CD8-positive, alpha-beta memory T cell (primary cell): ENCODE data around the gene SCO1. TPM values are rescaled to one million over a fixed set of nuclear protein-coding genes. Genes with fewer than 3 reads are reported as not detected.
A peak's percentile ranks its signal among the peaks of the same experiment; 100 is the strongest.
"Not testable (repeated sequence)": the region's sequence is repeated elsewhere in the genome, so short reads cannot be mapped to it uniquely, and the experiment has no call there.

Experiments
- CTCF ChIA-PET: fragments of 350-600 bp; sonication (Branson Sonifier 250); formaldehyde crosslinking; loops from one replicate; lab custom pipeline; 2021; ENCODE audit warnings: antibody characterized with exemption; lab: Charles Lee
- POLR2A ChIA-PET: fragments of 350-600 bp; sonication (Branson Sonifier 250); formaldehyde crosslinking; loops from one replicate; lab custom pipeline; 2021; ENCODE audit warnings: antibody characterized with exemption; lab: Charles Lee
- DNase-seq, 5 donors: peaks; one replicate each; pipeline versions ENCODE4 v3.0.0 to v3.0.0-alpha.2; 2020 to 2022; ENCODE audit warnings: mixed read lengths in 1 of 5
- H3K27ac ChIP-seq: one replicate; pipeline ENCODE4 v1.7.0; 2013; ENCODE audit warnings: low read depth, mild to moderate bottlenecking, low read length, moderate library complexity
- H3K27me3 ChIP-seq: 2 replicates; pipeline ENCODE4 v1.7.0; 2013; ENCODE audit warnings: low read length, mild to moderate bottlenecking; ENCODE audit not compliant: insufficient read depth, poor library complexity, severe bottlenecking
- H3K36me3 ChIP-seq: 2 replicates; pipeline ENCODE4 v1.7.0; 2013; ENCODE audit warnings: mild to moderate bottlenecking, low read length, moderate library complexity; ENCODE audit not compliant: insufficient read depth
- H3K4me1 ChIP-seq: 2 replicates; pipeline ENCODE4 v1.7.0; 2013; ENCODE audit warnings: mild to moderate bottlenecking, low read length, moderate library complexity; ENCODE audit not compliant: insufficient read depth
- H3K4me3 ChIP-seq: 2 replicates; pipeline ENCODE4 v1.7.0; 2013; ENCODE audit warnings: mild to moderate bottlenecking, low read length
- H3K9me3 ChIP-seq: 2 replicates; pipeline ENCODE4 v1.7.0; 2013; ENCODE audit warnings: mild to moderate bottlenecking, low read length
- H3K27ac Mint-ChIP-seq, 8 donors: one replicate each; pipeline ENCODE4 v1.8.0; 2020 to 2021; ENCODE audit warnings: mixed read lengths in 8 of 8, mild to moderate bottlenecking in 6 of 8, inconsistent platforms in 3 of 8, moderate library complexity in 3 of 8
- H3K27me3 Mint-ChIP-seq, 2 donors: one replicate each; pipeline ENCODE4 v1.8.0; 2020 to 2021; ENCODE audit warnings: mixed read lengths in 2 of 2, mild to moderate bottlenecking in 1 of 2, moderate library complexity in 1 of 2
- H3K36me3 Mint-ChIP-seq, 3 donors: one replicate each; pipeline ENCODE4 v1.8.0; 2020 to 2021; ENCODE audit warnings: mixed read lengths in 3 of 3, inconsistent platforms in 1 of 3, mild to moderate bottlenecking in 1 of 3
- H3K4me1 Mint-ChIP-seq, 3 donors: one replicate each; pipeline ENCODE4 v1.8.0; 2020 to 2021; ENCODE audit warnings: mixed read lengths in 3 of 3, inconsistent platforms in 1 of 3, mild to moderate bottlenecking in 1 of 3
- H3K4me3 Mint-ChIP-seq, 7 donors: one replicate each; pipeline ENCODE4 v1.8.0; 2020 to 2021; ENCODE audit warnings: mixed read lengths in 7 of 7, mild to moderate bottlenecking in 6 of 7, moderate library complexity in 4 of 7, inconsistent platforms in 2 of 7
- H3K9me3 Mint-ChIP-seq, 5 donors: one replicate each; pipeline ENCODE4 v1.8.0; 2020 to 2022; ENCODE audit warnings: mixed read lengths in 5 of 5, mild to moderate bottlenecking in 3 of 5, moderate library complexity in 2 of 5, inconsistent platforms in 1 of 5
- polyA plus RNA-seq: library from polyadenylated mRNA; unstranded; fragments of 300-500 nt; fragmentation: Illumina TruSeq; gene quantifications from one replicate; pipeline ENCODE4 v1.2.3, GENCODE V29; 2021
- total RNA-seq, 2 experiments: library from RNA; stranded (reverse); gene quantifications; one replicate each; pipeline ENCODE4 v1.2.3, GENCODE V29; 2021

Gene SCO1
- total and polyA plus RNA-seq, 3 experiments from 2014 or later = 15.9 to 46.9 (median 45.5) TPM

GRCh38 chr17:10738521-10739258, 41.4 kb upstream of the SCO1 start:
- DNase-seq = no peak
- Histone ChIP-seq H3K4me1 (peaks cover 7% of the 10 kb centered on the region), H3K4me3 (no peak overlapping the region), H3K9me3 (no peaks in the 10 kb centered on the region), H3K36me3 (no peaks in the 10 kb centered on the region), H3K27me3 (no peaks in the 10 kb centered on the region), H3K27ac (no peak overlapping the region)
- H3K4me3 Mint-ChIP-seq = no peak overlapping the region
- CTCF ChIA-PET = interaction anchor here (1.5 kb wide), 1 partner anchor 16 kb away, joined by 3 read pairs; no protein-coding TSS in a partner anchor
- no peaks in the 10 kb centered on the region for H3K36me3 Mint-ChIP-seq
- peaks cover 3 to 9% (median 5%) of the 10 kb centered on the region in 3 donors for H3K4me1 Mint-ChIP-seq
- POLR2A ChIA-PET = no interaction called here
- peaks cover 13 to 28% of the 10 kb centered on the region in 2 donors for H3K27me3 Mint-ChIP-seq
- H3K27ac Mint-ChIP-seq = no peak overlapping the region
- H3K9me3 Mint-ChIP-seq = no peaks in the 10 kb centered on the region

DNA sequence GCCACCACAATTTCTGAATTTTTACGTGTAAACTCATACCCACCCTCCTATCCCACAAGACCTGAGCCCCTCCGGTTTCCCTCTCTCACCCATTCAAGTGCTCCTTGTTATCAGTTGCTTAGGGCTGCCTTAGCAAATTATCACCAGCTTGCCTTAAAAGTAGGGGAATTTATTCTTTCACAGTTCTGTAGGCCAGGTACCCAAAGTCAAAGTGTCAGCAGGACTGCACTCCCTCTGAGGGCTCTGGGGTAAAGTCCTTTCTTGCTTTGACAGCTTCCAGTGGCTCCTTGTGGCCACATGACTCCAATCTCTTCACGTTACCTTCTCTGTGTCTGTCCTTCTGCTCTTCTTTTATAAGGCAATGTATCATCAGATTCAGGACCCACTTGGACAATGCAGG, 40.4 kb upstream of the SCO1 start:
- Histone ChIP-seq H3K27ac (no peak overlapping the region), H3K9me3 (no peaks in the 10 kb centered on the region), H3K27me3 (no peaks in the 10 kb centered on the region), H3K36me3 (no peaks in the 10 kb centered on the region), H3K4me3 (no peak overlapping the region), H3K4me1 (peaks cover 7% of the 10 kb centered on the region)
- no peaks in the 10 kb centered on the region for H3K9me3 Mint-ChIP-seq
- H3K27ac Mint-ChIP-seq = peak overlapping the region in 2 of 8 donors; percentile 43 to 72
- no peak overlapping the region for H3K4me3 Mint-ChIP-seq
- no peak for DNase-seq
- ChIA-PET CTCF (interaction anchor here (0.7 to 1.9 kb wide), 4 partner anchors 10 to 107 kb away, joined by 4 to 9 read pairs (median 6); no protein-coding TSS in a partner anchor), POLR2A (no interaction called here)
- peaks cover 13 to 32% of the 10 kb centered on the region in 2 donors for H3K27me3 Mint-ChIP-seq
- H3K4me1 Mint-ChIP-seq = peaks cover 3 to 5% (median 5%) of the 10 kb centered on the region in 3 donors
- H3K36me3 Mint-ChIP-seq = no peaks in the 10 kb centered on the region

DNA sequence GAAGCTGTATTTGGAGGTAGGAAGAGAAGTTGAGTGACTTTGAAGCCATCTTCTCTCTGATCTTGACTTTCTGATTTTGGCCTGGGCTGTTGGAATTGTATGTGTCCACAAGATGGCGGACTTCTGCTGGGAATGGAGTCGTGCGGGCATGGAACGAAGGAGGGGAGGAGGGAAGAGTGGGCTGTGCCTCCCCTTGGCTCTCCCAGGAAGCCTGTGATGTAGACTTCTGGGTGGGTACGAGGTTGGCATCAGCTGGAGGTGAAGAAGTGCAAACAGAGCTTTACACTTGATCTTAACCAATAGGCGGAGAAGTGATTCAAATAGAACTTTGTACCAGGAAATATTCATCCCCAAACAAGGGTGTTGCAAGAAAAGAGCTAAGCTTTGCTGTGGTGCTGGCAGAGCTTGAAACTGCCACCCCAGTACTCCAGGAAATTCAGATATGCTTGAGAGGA, 39.9 kb upstream of the SCO1 start:
- no peak overlapping the region for H3K27ac ChIP-seq
- H3K27me3 Mint-ChIP-seq = peaks cover 13 to 35% of the 10 kb centered on the region in 2 donors

DNA sequence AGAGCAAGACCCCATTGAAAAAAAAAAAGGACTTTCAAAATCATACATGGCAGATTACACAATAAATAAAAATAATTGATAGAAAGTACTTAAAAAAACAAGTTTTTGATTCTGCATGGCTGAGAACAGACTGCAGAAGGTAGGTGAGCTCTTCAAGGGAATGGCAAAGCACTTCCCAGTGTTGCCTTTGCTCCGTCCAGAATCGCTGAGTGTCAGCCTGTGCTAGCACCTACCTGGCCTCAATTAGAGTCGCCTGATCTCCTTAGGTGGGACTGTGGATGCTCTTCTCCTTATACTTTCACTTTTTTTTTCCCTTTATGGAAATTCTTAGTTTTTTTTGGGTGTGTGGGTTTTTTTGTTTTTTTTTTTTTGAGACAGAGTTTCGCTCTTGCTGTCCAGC, 38.5 kb upstream of the SCO1 start:
- no peaks in the 10 kb centered on the region for H3K36me3 ChIP-seq
- peaks cover 13 to 42% of the 10 kb centered on the region in 2 donors for H3K27me3 Mint-ChIP-seq
- CTCF ChIA-PET = interaction anchor here (1.1 kb wide), 2 partner anchors 11 to 89 kb away, joined by 3 read pairs; no protein-coding TSS in a partner anchor

More for the DNA sequence above, 39.9 kb upstream of the SCO1 start:
- no peak overlapping the region for H3K4me3 ChIP-seq
- no peaks in the 10 kb centered on the region for H3K36me3 Mint-ChIP-seq
- peak in 1 of 5 donors; percentile 46 for DNase-seq
- peaks cover 3 to 5% (median 5%) of the 10 kb centered on the region in 3 donors for H3K4me1 Mint-ChIP-seq
- H3K27ac Mint-ChIP-seq = peak overlapping the region in 1 of 8 donors; percentile 48
- ChIA-PET CTCF (interaction anchor here (0.7 to 1.9 kb wide), 5 partner anchors 11 to 107 kb away, joined by 3 to 9 read pairs (median 5); no protein-coding TSS in a partner anchor), POLR2A (interaction anchor here (0.5 kb wide), 1 partner anchor 14 kb away, joined by 3 read pairs; no protein-coding TSS in a partner anchor)
- H3K36me3 ChIP-seq = no peaks in the 10 kb centered on the region
- H3K27me3 ChIP-seq = no peaks in the 10 kb centered on the region
- H3K4me1 ChIP-seq = peaks cover 7% of the 10 kb centered on the region
- H3K4me3 Mint-ChIP-seq = peak overlapping the region in 4 of 7 donors; percentile 14 to 46 (median 28)
- H3K9me3 ChIP-seq = no peaks in the 10 kb centered on the region
- no peaks in the 10 kb centered on the region for H3K9me3 Mint-ChIP-seq

GRCh38 chr17:10735251-10735650, 37.9 kb upstream of the SCO1 start:
- Histone ChIP-seq H3K27ac (no peak overlapping the region), H3K4me3 (no peak overlapping the region), H3K9me3 (no peaks in the 10 kb centered on the region), H3K36me3 (no peaks in the 10 kb centered on the region), H3K4me1 (peaks cover 11% of the 10 kb centered on the region), H3K27me3 (no peaks in the 10 kb centered on the region)
- no peak for DNase-seq
- peaks cover 6 to 14% (median 13%) of the 10 kb centered on the region in 3 donors for H3K4me1 Mint-ChIP-seq
- peaks cover 11 to 42% of the 10 kb centered on the region in 2 donors for H3K27me3 Mint-ChIP-seq
- H3K9me3 Mint-ChIP-seq = no peaks in the 10 kb centered on the region
- peak overlapping the region in 1 of 8 donors; percentile 48 for H3K27ac Mint-ChIP-seq
- POLR2A ChIA-PET = no interaction called here
- CTCF ChIA-PET = interaction anchor here (1.1 kb wide), 1 partner anchor 12 kb away, joined by 3 read pairs; no protein-coding TSS in a partner anchor
- H3K36me3 Mint-ChIP-seq = no peaks in the 10 kb centered on the region
- no peak overlapping the region for H3K4me3 Mint-ChIP-seq

More for the DNA sequence above, 38.5 kb upstream of the SCO1 start:
- Histone ChIP-seq H3K4me3 (no peak overlapping the region), H3K27ac (no peak overlapping the region), H3K4me1 (peaks cover 7% of the 10 kb centered on the region), H3K27me3 (no peaks in the 10 kb centered on the region), H3K9me3 (no peaks in the 10 kb centered on the region)
- no peak overlapping the region for H3K4me3 Mint-ChIP-seq
- no peak for DNase-seq
- POLR2A ChIA-PET = no interaction called here
- H3K4me1 Mint-ChIP-seq = peaks cover 5 to 9% (median 8%) of the 10 kb centered on the region in 3 donors
- no peaks in the 10 kb centered on the region for H3K36me3 Mint-ChIP-seq
- peak overlapping the region in 1 of 8 donors; percentile 33 for H3K27ac Mint-ChIP-seq
- H3K9me3 Mint-ChIP-seq = no peaks in the 10 kb centered on the region

DNA sequence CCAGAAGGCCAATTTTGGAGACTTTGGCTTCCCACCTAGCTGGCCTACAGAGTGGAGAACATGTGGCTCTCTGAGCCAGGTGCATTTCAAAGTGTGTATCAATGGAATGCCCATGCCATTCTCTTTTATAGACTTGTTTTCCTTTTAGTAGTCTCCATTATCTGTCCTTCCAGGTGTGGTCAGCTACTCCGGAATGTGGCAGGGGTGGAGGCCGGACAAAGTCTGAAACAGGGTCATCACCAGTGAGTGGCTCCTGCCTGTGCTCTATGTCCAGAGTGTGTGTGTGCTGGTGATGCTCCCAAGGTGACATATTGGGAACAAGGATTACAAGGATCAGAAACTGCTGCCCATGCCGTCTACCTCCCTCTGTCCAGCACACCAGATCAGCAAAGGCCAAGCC, 36.3 kb upstream of the SCO1 start:
- Mint-ChIP-seq H3K4me1 (peaks cover 9 to 16% (median 13%) of the 10 kb centered on the region in 3 donors), H3K27ac (no peak overlapping the region), H3K9me3 (no peaks in the 10 kb centered on the region), H3K4me3 (no peak overlapping the region), H3K27me3 (peaks cover 7 to 35% of the 10 kb centered on the region in 2 donors), H3K36me3 (no peaks in the 10 kb centered on the region)
- H3K27ac ChIP-seq = no peak overlapping the region
- H3K27me3 ChIP-seq = no peaks in the 10 kb centered on the region
- H3K4me3 ChIP-seq = no peak overlapping the region
- H3K36me3 ChIP-seq = no peaks in the 10 kb centered on the region
- no peak for DNase-seq
- CTCF ChIA-PET = no interaction called here
- H3K9me3 ChIP-seq = no peaks in the 10 kb centered on the region
- POLR2A ChIA-PET = no interaction called here
- peaks cover 17% of the 10 kb centered on the region for H3K4me1 ChIP-seq

DNA sequence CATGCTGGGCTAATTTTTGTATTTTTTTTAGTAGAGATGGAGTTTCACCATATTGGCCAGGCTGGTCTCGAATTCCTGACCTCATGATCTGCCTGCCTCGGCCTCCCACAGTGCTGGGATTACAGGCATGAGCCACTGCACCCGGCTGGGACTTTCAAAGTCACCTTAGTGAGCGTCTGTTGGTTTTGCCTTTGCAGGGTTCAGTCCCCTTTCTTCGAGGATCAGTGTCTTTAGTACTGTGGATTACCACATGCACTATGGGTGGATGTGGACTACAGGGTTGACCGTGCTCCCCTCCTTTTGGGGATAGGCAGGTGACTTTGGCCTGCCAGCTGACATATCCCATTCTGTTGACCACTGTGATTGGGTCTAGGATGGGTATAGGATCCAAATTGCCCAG, 34.8 kb upstream of the SCO1 start:
- H3K27ac ChIP-seq, H3K36me3 ChIP-seq, DNase-seq, H3K4me3 ChIP-seq, H3K36me3 Mint-ChIP-seq, H3K9me3 Mint-ChIP-seq, H3K9me3 ChIP-seq, CTCF ChIA-PET, H3K27ac Mint-ChIP-seq, H3K27me3 ChIP-seq: not testable (repeated sequence)
- peaks cover 8 to 14% (median 10%) of the 10 kb centered on the region in 3 donors for H3K4me1 Mint-ChIP-seq
- H3K27me3 Mint-ChIP-seq = peaks cover 5 to 29% of the 10 kb centered on the region in 2 donors
- POLR2A ChIA-PET = interaction anchor here (0.8 kb wide), 1 partner anchor 78 kb away, joined by 3 read pairs; no protein-coding TSS in a partner anchor
- H3K4me3 Mint-ChIP-seq = peak overlapping the region in 1 of 7 donors; percentile 40
- H3K4me1 ChIP-seq = peaks cover 13% of the 10 kb centered on the region

- Histone ChIP-seq H3K36me3 (no peaks in the 10 kb centered on the region), H3K27me3 (no peaks in the 10 kb centered on the region), H3K9me3 (no peaks in the 10 kb centered on the region), H3K4me1 (peaks cover 10% of the 10 kb centered on the region), H3K4me3 (no peak overlapping the region), H3K27ac (no peak overlapping the region)
- Mint-ChIP-seq H3K4me1 (peaks cover 6 to 11% (median 8%) of the 10 kb centered on the region in 3 donors), H3K9me3 (no peaks in the 10 kb centered on the region), H3K36me3 (no peaks in the 10 kb centered on the region), H3K27ac (no peak overlapping the region), H3K4me3 (peak overlapping the region; percentile 56 to 92 (median 87)), H3K27me3 (peaks cover 5 to 25% of the 10 kb centered on the region in 2 donors)
- DNase-seq = no peak
- POLR2A ChIA-PET = interaction anchor here (0.8 kb wide), 1 partner anchor 78 kb away, joined by 3 read pairs; no protein-coding TSS in a partner anchor
- CTCF ChIA-PET = no interaction called here
Observed at GRCh38 chr17:10731408-10731879, 34.1 kb upstream of the SCO1 start.
